HG02852 (cell line): Measurements from ENCODE around the gene KLF14.
"Not testable (repeated sequence)": the region's sequence is repeated elsewhere in the genome, so short reads cannot be mapped to it uniquely, and the experiment has no call there.

Experiments
- ATAC-seq: cut with Tn5 transposase; IDR thresholded peaks from one replicate; pipeline ENCODE4 v1.9.1; 2021; ENCODE audit warnings: mild to moderate bottlenecking, moderate library complexity; ENCODE audit not compliant: unreplicated experiment

The KLF14 gene

GRCh38 chr7:130721486-130722277, 12.3 kb downstream of the KLF14 start:
- no peak for ATAC-seq

GRCh38 chr7:130719541-130719940, 14.5 kb downstream of the KLF14 start:
- no peak for ATAC-seq

DNA sequence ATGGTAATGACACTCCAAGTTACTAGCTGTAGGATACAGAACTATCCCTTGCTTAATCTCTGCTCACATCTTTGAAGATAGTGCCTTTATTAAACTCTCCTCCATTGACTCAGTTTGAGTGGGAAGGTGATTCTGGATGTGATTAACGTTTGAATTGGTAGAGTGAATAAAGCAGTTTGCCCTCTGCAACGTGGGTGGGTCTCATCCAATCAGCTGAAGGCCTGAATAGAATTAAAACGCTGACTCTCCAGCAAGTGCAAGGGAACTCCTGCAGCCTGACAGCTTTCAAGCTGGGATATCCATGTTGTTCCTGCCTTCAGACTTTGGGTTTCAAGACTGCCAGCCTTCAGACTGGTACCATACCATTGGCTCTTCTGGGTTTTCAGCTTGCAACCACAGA, 21.6 kb downstream of the KLF14 start:
- no peak for ATAC-seq

DNA sequence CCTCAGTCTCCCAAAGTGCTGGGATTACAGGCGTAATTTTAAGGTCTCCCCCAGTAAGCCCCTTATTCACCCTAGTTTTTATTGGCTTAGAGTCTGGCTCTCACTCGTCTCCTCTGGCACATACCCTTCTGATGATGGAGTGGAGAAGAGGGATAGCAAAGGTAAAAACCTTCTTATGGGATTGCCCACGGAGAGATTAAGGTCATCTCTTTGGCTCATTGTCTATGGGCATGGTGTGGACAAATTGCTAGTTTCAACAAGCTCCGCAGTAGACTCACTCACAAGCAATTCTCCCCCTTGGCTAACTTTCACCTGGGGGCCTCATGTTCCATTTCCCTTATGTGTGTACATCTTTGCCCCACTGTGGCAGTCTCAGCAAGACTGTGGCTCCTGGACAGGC, 25.2 kb downstream of the KLF14 start:
- ATAC-seq = no peak

DNA sequence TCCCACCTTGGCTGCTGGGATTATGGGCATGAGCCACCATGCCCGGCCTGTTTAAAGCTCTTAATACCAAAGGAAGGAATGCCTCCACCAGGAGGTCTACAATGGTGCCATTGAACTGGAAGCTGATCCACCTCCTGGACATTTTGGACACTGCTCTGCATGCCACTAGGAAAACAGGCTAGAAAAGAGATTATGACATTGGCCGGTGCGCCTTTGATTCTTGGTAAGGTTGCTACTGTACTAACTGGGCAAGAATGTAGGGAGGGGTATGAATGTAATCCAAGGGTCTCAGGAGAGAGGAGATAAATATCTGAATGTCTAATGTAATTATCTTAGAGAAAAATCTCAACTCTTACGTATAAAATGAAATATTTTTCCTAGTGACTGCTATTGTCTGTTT, 26.0 kb downstream of the KLF14 start:
- no peak for ATAC-seq

GRCh38 chr7:130703851-130704250, 30.2 kb downstream of the KLF14 start:
- ATAC-seq = no peak

- no peak for ATAC-seq
Measured at GRCh38 chr7:130701650-130702049, 32.4 kb downstream of the KLF14 start.

GRCh38 chr7:130700760-130701159, 33.2 kb downstream of the KLF14 start:
- no peak for ATAC-seq

- no peak for ATAC-seq
Measured at GRCh38 chr7:130699686-130700085, 34.3 kb downstream of the KLF14 start.

DNA sequence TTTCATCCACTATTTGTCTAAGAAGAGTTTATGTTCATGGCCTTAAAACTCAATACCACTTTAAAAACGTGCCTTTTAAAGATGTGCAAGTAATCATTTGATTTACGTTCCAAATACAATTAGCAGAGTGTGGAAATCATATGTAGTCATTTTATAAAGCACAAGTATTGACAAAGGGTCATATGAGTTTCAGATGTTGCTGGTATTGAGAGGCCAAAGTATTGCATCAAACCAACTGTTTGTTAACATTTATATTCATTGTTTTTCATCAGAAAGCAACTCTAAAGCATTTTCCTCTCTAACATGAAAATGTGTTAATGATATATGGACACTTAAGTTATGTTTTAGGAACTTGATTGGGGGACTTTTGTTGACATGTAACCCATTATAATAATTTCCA, 36.2 kb downstream of the KLF14 start:
- ATAC-seq = no peak

GRCh38 chr7:130695840-130696239, 38.2 kb downstream of the KLF14 start:
- ATAC-seq = no peak

DNA sequence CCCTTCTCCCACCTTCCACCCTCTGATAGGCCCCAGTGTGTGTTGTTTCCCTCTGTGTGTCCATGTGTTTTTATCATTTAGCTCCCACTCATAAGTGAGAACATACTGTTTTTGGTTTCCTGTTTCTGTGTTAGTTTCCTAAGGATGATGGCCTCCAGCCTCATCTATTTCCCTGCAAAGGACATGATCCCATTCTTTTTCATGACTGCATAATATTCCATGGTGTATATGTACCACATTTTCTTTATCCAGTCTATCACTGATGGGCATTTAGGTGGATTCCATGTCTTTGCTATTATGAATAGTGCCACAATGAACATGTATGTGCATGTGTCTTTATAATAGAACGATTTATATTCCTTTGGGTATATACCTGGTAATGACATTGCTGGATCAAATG, 41.6 kb downstream of the KLF14 start:
- not testable (repeated sequence) for ATAC-seq

GRCh38 chr7:130689683-130690082, 44.3 kb downstream of the KLF14 start:
- ATAC-seq = no peak

DNA sequence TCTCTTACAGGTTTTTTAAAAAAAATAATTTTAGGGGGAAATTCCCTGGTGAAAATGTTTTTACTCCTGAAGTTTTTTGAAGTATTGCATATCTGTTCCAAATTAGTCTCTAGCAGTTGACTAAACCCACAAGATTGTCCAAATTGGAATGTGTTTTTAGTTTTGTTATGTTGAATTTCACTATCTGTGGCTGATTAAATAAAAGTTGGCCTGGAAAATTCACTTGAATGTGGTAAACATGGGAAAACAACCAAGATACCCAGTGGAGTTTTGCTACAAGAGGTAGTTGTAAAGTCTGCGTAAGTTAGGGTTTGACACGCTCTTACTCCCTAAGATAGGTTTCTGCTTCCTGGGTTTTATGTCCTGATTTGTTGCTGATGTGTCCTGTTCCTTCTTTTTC, 51.0 kb downstream of the KLF14 start:
- ATAC-seq = no peak
